Esophagus muscularis mucosa (tissue), 4 donors: ENCODE data around the gene ITPR1. TPM values are rescaled to one million over a fixed set of nuclear protein-coding genes. Genes with fewer than 3 reads are reported as not detected.
A peak's percentile ranks its signal among the peaks of the same experiment; 100 is the strongest.

Experiments
- DNase-seq: peaks from one replicate; pipeline ENCODE4 v3.0.0-alpha.2; 2017; ENCODE audit errors: extremely low spot score
- H3K27ac ChIP-seq, 4 donors: fragments of 200-600 bp; sonication (generic); replicated peaks in 1 of 4; 1 replicate in 3 of 4; 2 replicates in 1 of 4; pipeline ENCODE4 v1.5.1; 2016 to 2019; ENCODE audit warnings: mild to moderate bottlenecking in 1 of 4
- H3K27me3 ChIP-seq, 4 donors: fragments of 200-600 bp; sonication (generic); one replicate each; pipeline versions ENCODE4 v1.5.1 to v1.6.0; 2016 to 2019
- H3K36me3 ChIP-seq, 4 donors: fragments of 200-600 bp; sonication (generic); one replicate each; pipeline ENCODE4 v1.5.1; 2016 to 2019
- H3K4me1 ChIP-seq, 4 donors: fragments of 200-600 bp; sonication (generic); one replicate each; pipeline ENCODE4 v1.5.1; 2016 to 2019
- H3K4me3 ChIP-seq, 4 donors: fragments of 200-600 bp; sonication (generic); 1 replicate in 2 of 4; 2 replicates in 2 of 4; pipeline ENCODE4 v1.5.1; 2016 to 2019; ENCODE audit warnings: mild to moderate bottlenecking in 4 of 4, moderate library complexity in 1 of 4
- H3K9me3 ChIP-seq, 4 donors: fragments of 200-600 bp; sonication (generic); 1 replicate in 3 of 4; 2 replicates in 1 of 4; pipeline ENCODE4 v1.5.1; 2016 to 2019
- EP300 ChIP-seq: sonication (generic); formaldehyde crosslinking; IDR thresholded peaks from one replicate; pipeline ENCODE4 v1.6.1; 2017; ENCODE audit warnings: antibody characterized with exemption
- POLR2A ChIP-seq: fragments of 450-650 bp; IDR thresholded peaks from one replicate; pipeline ENCODE4 v1.6.1; 2017; ENCODE audit warnings: antibody characterized with exemption, moderate library complexity, mild to moderate bottlenecking, low read depth
- POLR2AphosphoS5 ChIP-seq, 2 donors: sonication (generic); formaldehyde crosslinking; IDR thresholded peaks; one replicate each; pipeline ENCODE4 v1.6.1; 2017; ENCODE audit warnings: antibody characterized with exemption in 2 of 2
- WGBS: methylation state at CpG from one replicate; pipeline ENCODE4 v1.1.5; 2018; 5-methylcytosine and 5-hydroxymethylcytosine counted together
- intact Hi-C: fragments of 100-400 bp; cut with DNase I; formaldehyde crosslinking; loops from one replicate; pipeline ENCODE4 v1.15.1; 2023
- total RNA-seq, 4 donors: library from RNA; depleted of rRNA; stranded (reverse); fragments of >200 nt; gene quantifications; one replicate each; pipeline versions ENCODE4 v1.1.0 to v1.2.1, GENCODE V29; 2016
- TF ChIP-seq, protein P1 (sequence below), 3 experiments: fragments of 200-600 bp in 2 of 3; fragments of 450-650 bp in 1 of 3; sonication (generic) in 2 of 3; IDR thresholded peaks; one replicate each; pipeline ENCODE4 v1.5.1; 2017 to 2019; ENCODE audit warnings: antibody characterized with exemption in 3 of 3, mild to moderate bottlenecking in 2 of 3, moderate library complexity in 1 of 3

ITPR1 gene
- total RNA-seq, 4 donors from 2014 or later, result 204 to 271 (median 222) TPM

DNA sequence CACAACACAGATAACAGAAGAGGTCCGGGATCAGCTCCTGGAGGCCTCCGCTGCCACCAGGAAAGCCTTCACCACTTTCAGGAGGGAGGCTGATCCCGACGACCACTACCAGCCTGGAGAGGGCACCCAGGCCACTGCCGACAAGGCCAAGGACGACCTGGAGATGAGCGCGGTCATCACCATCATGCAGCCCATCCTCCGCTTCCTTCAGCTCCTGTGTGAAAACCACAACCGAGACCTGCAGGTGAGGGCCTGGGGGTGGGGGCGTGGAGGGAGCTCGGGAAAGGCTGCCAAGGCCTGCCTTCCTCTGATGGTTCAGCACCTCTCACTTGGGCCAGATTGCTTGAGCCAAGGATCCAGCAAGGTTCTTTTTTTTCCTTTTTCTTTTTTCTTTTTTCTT, 275.4 kb downstream of the ITPR1 start:
- H3K9me3 ChIP-seq, result peaks cover 0 to 7% (median 0%) of the 10 kb centered on the region in 4 donors
- no peaks in the 10 kb centered on the region for H3K27me3 ChIP-seq
- peaks cover 29 to 31% (median 30%) of the 10 kb centered on the region in 4 donors for H3K4me1 ChIP-seq
- TF ChIP-seq EP300, result no peak
- TF ChIP-seq POLR2A, result no peak
- TF ChIP-seq POLR2AphosphoS5 (IDR thresholded peaks at IDR 0.05), result no peak
- TF ChIP-seq, protein P1, sequence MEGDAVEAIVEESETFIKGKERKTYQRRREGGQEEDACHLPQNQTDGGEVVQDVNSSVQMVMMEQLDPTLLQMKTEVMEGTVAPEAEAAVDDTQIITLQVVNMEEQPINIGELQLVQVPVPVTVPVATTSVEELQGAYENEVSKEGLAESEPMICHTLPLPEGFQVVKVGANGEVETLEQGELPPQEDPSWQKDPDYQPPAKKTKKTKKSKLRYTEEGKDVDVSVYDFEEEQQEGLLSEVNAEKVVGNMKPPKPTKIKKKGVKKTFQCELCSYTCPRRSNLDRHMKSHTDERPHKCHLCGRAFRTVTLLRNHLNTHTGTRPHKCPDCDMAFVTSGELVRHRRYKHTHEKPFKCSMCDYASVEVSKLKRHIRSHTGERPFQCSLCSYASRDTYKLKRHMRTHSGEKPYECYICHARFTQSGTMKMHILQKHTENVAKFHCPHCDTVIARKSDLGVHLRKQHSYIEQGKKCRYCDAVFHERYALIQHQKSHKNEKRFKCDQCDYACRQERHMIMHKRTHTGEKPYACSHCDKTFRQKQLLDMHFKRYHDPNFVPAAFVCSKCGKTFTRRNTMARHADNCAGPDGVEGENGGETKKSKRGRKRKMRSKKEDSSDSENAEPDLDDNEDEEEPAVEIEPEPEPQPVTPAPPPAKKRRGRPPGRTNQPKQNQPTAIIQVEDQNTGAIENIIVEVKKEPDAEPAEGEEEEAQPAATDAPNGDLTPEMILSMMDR (IDR thresholded peaks at IDR 0.05), result no peak
- H3K36me3 ChIP-seq, result peaks cover 3 to 46% (median 30%) of the 10 kb centered on the region in 4 donors
- no peak overlapping the region for H3K27ac ChIP-seq
- 89% methylated on average over 12 of the region's 12 CpGs for WGBS
- intact Hi-C loops, result no loop called here
- H3K4me3 ChIP-seq, result no peak overlapping the region
- no peak for DNase-seq

DNA sequence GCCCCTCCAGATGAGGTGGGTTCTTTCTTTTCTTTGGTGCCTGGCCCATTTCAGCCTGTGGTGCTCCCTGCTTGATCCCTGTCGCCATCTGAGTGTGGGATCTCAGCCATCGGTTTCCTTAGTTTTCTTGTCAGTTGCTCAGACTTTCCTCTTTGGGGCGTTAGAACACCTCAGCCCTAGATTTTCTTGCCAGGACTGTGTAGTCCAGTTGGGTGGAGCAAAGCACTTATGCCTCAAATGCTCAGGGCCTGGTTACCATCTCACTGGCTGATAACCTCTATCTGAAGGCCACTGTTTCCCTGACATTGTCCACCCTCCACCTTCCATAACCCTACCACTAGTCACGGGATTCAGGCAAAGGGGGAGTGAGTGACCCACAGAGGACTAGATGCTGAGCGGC, 277.4 kb downstream of the ITPR1 start:
- H3K4me3 ChIP-seq, result no peak overlapping the region
- peaks cover 0 to 7% (median 0%) of the 10 kb centered on the region in 4 donors for H3K9me3 ChIP-seq
- TF ChIP-seq POLR2AphosphoS5 (IDR thresholded peaks at IDR 0.05) (no peak), POLR2A (no peak), EP300 (no peak)
- TF ChIP-seq, protein P1 (IDR thresholded peaks at IDR 0.05), result no peak
- WGBS, result 100% methylated on average over 4 of the region's 5 CpGs
- H3K36me3 ChIP-seq, result peaks cover 3 to 58% (median 34%) of the 10 kb centered on the region in 4 donors
- intact Hi-C loops, result loop anchor here (10.0 kb wide), 1 partner anchor 46 kb away; no protein-coding TSS in a partner anchor
- H3K27me3 ChIP-seq, result no peaks in the 10 kb centered on the region
- H3K27ac ChIP-seq, result peak overlapping the region in 3 of 4 donors; percentile 58 to 75 (median 75)
- no peak for DNase-seq
- peaks cover 29 to 31% (median 31%) of the 10 kb centered on the region in 4 donors for H3K4me1 ChIP-seq

DNA sequence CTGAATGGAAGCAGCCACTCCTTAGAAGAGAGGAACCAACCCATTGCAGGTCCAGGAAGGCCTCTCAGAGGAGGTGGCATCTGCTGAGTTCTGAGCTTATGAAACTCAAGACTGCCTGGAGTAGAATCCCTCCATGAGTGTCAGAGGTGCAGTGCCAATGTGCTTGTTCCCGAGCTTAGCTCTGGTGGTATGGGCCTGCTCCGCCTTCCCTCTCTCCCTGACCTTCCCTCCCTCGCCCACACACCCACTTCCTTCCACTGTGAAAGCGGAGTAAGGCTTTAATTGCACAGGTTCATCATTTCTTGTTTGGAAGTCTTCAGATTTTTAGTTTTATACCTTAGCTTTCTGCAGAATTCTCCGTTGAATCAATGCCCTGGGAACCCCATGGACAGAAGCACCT, 278.1 kb downstream of the ITPR1 start:
- Histone ChIP-seq H3K9me3 (peaks cover 0 to 2% (median 0%) of the 10 kb centered on the region in 4 donors), H3K36me3 (peaks cover 3 to 57% (median 34%) of the 10 kb centered on the region in 4 donors), H3K27me3 (no peaks in the 10 kb centered on the region), H3K4me1 (peaks cover 29 to 33% (median 31%) of the 10 kb centered on the region in 4 donors), H3K4me3 (no peak overlapping the region), H3K27ac (peak overlapping the region; percentile 58 to 75 (median 71))
- no peak for TF ChIP-seq EP300
- TF ChIP-seq POLR2AphosphoS5 (IDR thresholded peaks at IDR 0.05), result no peak
- TF ChIP-seq, protein P1 (IDR thresholded peaks at IDR 0.05), result no peak
- no peak for TF ChIP-seq POLR2A
- intact Hi-C loops, result loop anchor here (10.0 kb wide), 1 partner anchor 46 kb away; no protein-coding TSS in a partner anchor
- no peak for DNase-seq
- WGBS, result 76% methylated on average over 5 of the region's 5 CpGs

DNA sequence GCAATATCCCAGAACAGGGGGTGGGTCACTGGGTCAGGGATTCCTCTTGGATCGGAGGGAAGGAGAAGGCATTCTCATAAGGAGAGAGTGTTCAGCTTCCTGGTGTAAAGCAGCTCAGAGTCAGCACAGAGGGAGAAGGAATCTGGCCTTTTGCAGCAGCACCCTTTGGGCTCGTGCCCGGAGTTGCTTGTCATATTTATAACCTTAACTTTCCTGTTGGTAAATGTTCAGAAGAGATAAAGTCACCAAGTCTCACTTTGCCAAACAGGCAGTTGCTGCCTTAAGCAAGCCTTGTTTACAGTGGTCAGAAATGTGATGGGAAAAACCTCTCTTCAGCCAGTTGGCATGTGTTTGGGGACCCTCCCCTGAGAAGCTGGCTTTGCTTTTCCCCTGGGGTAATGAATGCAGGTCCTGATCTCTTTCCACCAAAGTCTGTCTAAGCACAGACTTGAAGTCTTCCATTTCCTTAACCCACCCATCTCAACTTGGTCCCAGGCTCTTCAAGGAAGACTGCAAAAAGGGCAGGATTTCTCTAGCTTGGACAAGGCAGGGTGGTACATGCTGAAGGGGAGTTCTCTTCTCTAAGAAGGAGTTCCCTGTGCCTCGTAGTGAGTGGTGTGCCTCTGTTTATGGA, 279.1 kb downstream of the ITPR1 start:
- 30% methylated on average over 4 of the region's 4 CpGs for WGBS
- TF ChIP-seq POLR2AphosphoS5 (IDR thresholded peaks at IDR 0.05) (peak; percentile 55 to 57), POLR2A (no peak)
- TF ChIP-seq, protein P1 (IDR thresholded peaks at IDR 0.05), result no peak
- intact Hi-C loops, result loop anchor here (10.0 kb wide), 1 partner anchor 47 kb away; no protein-coding TSS in a partner anchor

More for the DNA sequence above, 279.1 kb downstream of the ITPR1 start:
- DNase-seq, result peak; percentile 93
- Histone ChIP-seq H3K27me3 (no peaks in the 10 kb centered on the region), H3K36me3 (peaks cover 0 to 56% (median 32%) of the 10 kb centered on the region in 4 donors), H3K27ac (peak overlapping the region; percentile 58 to 75 (median 71)), H3K4me3 (no peak overlapping the region), H3K4me1 (peaks cover 29 to 39% (median 35%) of the 10 kb centered on the region in 4 donors), H3K9me3 (no peaks in the 10 kb centered on the region)
